PFSK-1 (cell line): ENCODE measurements around the gene SCML1.

Experiments used
- FOXP2 ChIP-seq: optimal IDR thresholded peaks from 2 replicates; pipeline ENCODE3; 2011; ENCODE audit warnings: borderline replicate concordance, control low read depth, inconsistent platforms; ENCODE audit not compliant: insufficient read depth; ENCODE audit errors: extremely low read length, extremely low read depth
- POLR2AphosphoS5 ChIP-seq: IDR thresholded peaks from 2 replicates; pipeline ENCODE4 v1.6.1; 2012; ENCODE audit warnings: low read depth, mild to moderate bottlenecking, control low read depth, low read length, moderate library complexity

DNA sequence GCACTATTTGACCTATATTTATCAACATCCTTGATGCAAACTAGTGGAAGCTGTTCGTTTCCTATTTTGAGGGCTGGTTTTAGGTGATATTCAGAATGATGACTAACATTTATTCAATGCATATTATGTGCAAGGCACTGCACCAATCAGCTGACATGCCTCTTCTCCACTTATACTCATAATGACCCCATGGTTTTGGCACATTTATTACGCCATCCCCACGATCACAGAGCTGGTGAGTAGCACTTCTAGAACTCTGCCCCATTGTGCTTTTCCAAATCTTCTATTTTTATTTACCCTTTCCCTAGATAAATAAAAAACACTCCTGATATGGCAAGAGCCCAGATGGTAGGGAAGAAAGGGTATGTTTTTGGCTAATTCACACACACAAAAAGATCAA, 13.1 kb downstream of the SCML1 start:
- TF ChIP-seq FOXP2 (no peak), POLR2AphosphoS5 (no peak)
